Tibial nerve (tissue), 3 donors: ENCODE results near the gene SENP1.

Experiments
- POLR2A ChIP-seq, 2 donors: fragments of 450-650 bp; IDR thresholded peaks; one replicate each; pipeline ENCODE4 v1.6.1; 2017; ENCODE audit warnings: antibody characterized with exemption in 2 of 2, mild to moderate bottlenecking in 2 of 2, moderate library complexity in 2 of 2
- TF ChIP-seq, protein P1 (sequence below), 5 experiments: fragments of 200-600 bp in 3 of 5; fragments of 450-650 bp in 2 of 5; sonication (generic) in 3 of 5; IDR thresholded peaks; one replicate each; pipeline ENCODE4 v1.5.1; 2016 to 2019; ENCODE audit warnings: antibody characterized with exemption in 5 of 5, mild to moderate bottlenecking in 3 of 5, moderate library complexity in 2 of 5

DNA sequence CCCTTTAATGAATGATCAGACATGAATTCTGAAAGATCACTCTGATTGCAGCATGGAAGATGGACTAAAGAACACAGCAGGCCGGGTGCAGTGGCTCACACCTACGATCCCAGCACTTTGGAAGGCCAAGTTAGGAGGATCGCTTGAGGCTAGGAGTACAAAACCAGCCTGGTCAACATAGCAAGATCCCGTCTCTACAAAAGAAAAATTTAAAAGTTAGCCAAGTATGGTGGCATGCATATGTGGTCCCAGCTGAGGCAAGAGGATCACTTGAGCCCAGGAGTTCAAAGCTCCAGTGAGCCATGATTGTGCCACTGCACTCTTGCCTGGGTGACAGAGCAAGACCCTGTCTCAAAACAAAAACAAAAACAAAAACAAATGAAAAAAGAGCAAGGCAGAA lies 35.1 kb downstream of the SENP1 start:
- TF ChIP-seq, protein P1, sequence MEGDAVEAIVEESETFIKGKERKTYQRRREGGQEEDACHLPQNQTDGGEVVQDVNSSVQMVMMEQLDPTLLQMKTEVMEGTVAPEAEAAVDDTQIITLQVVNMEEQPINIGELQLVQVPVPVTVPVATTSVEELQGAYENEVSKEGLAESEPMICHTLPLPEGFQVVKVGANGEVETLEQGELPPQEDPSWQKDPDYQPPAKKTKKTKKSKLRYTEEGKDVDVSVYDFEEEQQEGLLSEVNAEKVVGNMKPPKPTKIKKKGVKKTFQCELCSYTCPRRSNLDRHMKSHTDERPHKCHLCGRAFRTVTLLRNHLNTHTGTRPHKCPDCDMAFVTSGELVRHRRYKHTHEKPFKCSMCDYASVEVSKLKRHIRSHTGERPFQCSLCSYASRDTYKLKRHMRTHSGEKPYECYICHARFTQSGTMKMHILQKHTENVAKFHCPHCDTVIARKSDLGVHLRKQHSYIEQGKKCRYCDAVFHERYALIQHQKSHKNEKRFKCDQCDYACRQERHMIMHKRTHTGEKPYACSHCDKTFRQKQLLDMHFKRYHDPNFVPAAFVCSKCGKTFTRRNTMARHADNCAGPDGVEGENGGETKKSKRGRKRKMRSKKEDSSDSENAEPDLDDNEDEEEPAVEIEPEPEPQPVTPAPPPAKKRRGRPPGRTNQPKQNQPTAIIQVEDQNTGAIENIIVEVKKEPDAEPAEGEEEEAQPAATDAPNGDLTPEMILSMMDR (IDR thresholded peaks at IDR 0.05), result no peak
- no peak for TF ChIP-seq POLR2A (IDR thresholded peaks at IDR 0.05)
